Ishikawa (cell line): ENCODE data around the gene PYHIN1.

Experiments
- CEBPB ChIP-seq: IDR thresholded peaks from 2 replicates; pipeline ENCODE4 v1.6.1; 2012
- EGR1 ChIP-seq: IDR thresholded peaks from 2 replicates; pipeline ENCODE4 v1.6.1; 2012
- EP300 ChIP-seq: IDR thresholded peaks from 2 replicates; pipeline ENCODE4 v1.6.1; 2012; ENCODE audit warnings: borderline replicate concordance
- MAX ChIP-seq: IDR thresholded peaks from 2 replicates; pipeline ENCODE4 v1.6.1; 2012
- NFIC ChIP-seq: IDR thresholded peaks from 2 replicates; pipeline ENCODE4 v1.6.1; 2012
- RAD21 ChIP-seq: IDR thresholded peaks from 2 replicates; pipeline ENCODE4 v1.6.1; 2012; ENCODE audit warnings: low read depth
- REST ChIP-seq: IDR thresholded peaks from 2 replicates; pipeline ENCODE4 v1.6.1; 2012; ENCODE audit warnings: low read depth, mild to moderate bottlenecking
- TCF12 ChIP-seq: IDR thresholded peaks from 2 replicates; pipeline ENCODE4 v1.6.1; 2012; ENCODE audit warnings: low read depth
- YY1 ChIP-seq: IDR thresholded peaks from 2 replicates; pipeline ENCODE4 v1.6.1; 2012; ENCODE audit warnings: low read depth

- TF ChIP-seq EGR1 (no peak), MAX (no peak), CEBPB (no peak), YY1 (no peak), REST (no peak), RAD21 (no peak), TCF12 (no peak), EP300 (no peak), NFIC (no peak)
Observed at GRCh38 chr1:158933621-158934020, 2.3 kb downstream of the PYHIN1 start.
